Esophagus (tissue), 2 donors: Measurements from ENCODE around the gene CADM3. TPM values are rescaled to one million over a fixed set of nuclear protein-coding genes. Genes with fewer than 3 reads are reported as not detected.
A peak's percentile ranks its signal among the peaks of the same experiment; 100 is the strongest.

ENCODE experiments used
- H3K27ac ChIP-seq, 2 donors: one replicate each; pipeline ENCODE4 v1.5.1; 2013; ENCODE audit warnings: low read depth in 2 of 2, mild to moderate bottlenecking in 2 of 2, inconsistent platforms in 1 of 2, low read length in 1 of 2, moderate library complexity in 1 of 2
- H3K27me3 ChIP-seq, 2 donors: one replicate each; pipeline ENCODE4 v1.6.1; 2013; ENCODE audit warnings: low read length in 2 of 2, control low read depth in 1 of 2, mild to moderate bottlenecking in 1 of 2; ENCODE audit not compliant: insufficient read depth in 2 of 2, control insufficient read depth in 1 of 2
- H3K36me3 ChIP-seq, 2 donors: one replicate each; pipeline ENCODE4 v1.6.1; 2013; ENCODE audit warnings: low read length in 1 of 2; ENCODE audit not compliant: control insufficient read depth in 2 of 2, insufficient read depth in 2 of 2
- H3K4me1 ChIP-seq, 2 donors: one replicate each; pipeline ENCODE4 v1.6.1; 2013; ENCODE audit warnings: low read length in 1 of 2; ENCODE audit not compliant: control insufficient read depth in 2 of 2, insufficient read depth in 2 of 2
- H3K4me3 ChIP-seq, 2 donors: one replicate each; pipeline ENCODE4 v1.5.1; 2013; ENCODE audit warnings: low read length in 2 of 2, mild to moderate bottlenecking in 2 of 2, low read depth in 1 of 2, moderate library complexity in 1 of 2
- H3K9me3 ChIP-seq, 2 donors: one replicate each; pipeline ENCODE4 v1.6.1; 2013; ENCODE audit warnings: mild to moderate bottlenecking in 2 of 2, low read depth in 1 of 2, low read length in 1 of 2, moderate library complexity in 1 of 2; ENCODE audit not compliant: control insufficient read depth in 2 of 2, insufficient read depth in 1 of 2
- WGBS, 2 donors: extraction: QIAGEN DNeasy Blood & Tissue Kit; methylation state at CpG; one replicate each; pipeline ENCODE4 v1.1.7; 2013; 5-methylcytosine and 5-hydroxymethylcytosine counted together
- polyA plus RNA-seq, 2 donors: library from polyadenylated mRNA; stranded (reverse); fragments of 200-250 nt; gene quantifications; one replicate each; pipeline ENCODE4 v1.2.3, GENCODE V29; 2013
- donor health status: healthy with polysubstance abuse.
- donor health status: Bipolar disorder and iron deficiency.

CADM3 gene
- polyA plus RNA-seq, 2 donors: 1.1 to 2.0 TPM

DNA sequence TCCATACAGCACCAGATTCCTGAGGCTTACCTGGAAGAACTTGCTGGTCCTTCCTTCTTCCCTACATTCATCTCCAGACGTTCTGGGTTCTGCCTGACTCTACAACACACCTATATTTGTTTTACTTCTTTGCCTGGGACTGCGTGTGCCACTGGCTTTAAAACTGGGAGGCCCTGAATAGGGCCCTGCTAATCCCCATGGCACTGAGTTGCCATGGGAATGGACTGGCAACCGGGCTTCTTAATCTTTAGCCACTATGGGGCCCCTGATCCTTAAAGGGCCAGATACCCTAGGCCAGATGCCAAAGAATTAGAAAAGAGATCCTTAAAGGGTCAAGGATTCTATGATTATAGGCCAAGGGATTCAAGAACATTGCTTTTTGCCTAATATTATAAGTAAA, 24.4 kb upstream of the CADM3 start:
- Histone ChIP-seq H3K27ac (no peak overlapping the region), H3K4me3 (no peak overlapping the region), H3K36me3 (no peaks in the 10 kb centered on the region), H3K9me3 (no peaks in the 10 kb centered on the region), H3K27me3 (peaks cover 0 to 4% of the 10 kb centered on the region in 2 donors), H3K4me1 (no peaks in the 10 kb centered on the region)
- WGBS, 2 donors: 30 to 38% methylated on average over 3 of the region's 3 CpGs

DNA sequence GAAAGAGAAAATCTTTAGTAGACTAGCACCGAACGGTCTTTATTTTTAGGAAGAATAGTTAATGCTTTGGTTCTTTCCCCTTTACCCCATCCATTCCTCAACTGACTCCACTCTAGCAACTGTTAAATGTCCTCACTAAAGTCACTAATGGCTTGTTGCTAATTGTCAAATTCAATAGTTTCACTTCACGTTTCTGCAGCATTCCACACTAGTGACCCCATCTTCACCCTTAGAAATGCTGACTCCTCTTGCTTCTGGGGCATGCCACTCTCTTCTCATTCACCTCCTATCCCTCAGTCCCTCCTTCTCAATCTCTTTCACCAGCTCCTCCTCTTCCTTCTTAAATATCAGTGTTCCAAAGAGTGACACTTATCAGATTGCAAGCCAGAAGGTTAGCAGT, 19.4 kb upstream of the CADM3 start:
- H3K9me3 ChIP-seq: no peaks in the 10 kb centered on the region
- H3K27me3 ChIP-seq: no peaks in the 10 kb centered on the region
- no peaks in the 10 kb centered on the region for H3K36me3 ChIP-seq
- no peaks in the 10 kb centered on the region for H3K4me1 ChIP-seq
- H3K4me3 ChIP-seq: no peak overlapping the region
- 71 to 75% methylated on average over 3 of the region's 3 CpGs for WGBS, 2 donors
- H3K27ac ChIP-seq: no peak overlapping the region

DNA sequence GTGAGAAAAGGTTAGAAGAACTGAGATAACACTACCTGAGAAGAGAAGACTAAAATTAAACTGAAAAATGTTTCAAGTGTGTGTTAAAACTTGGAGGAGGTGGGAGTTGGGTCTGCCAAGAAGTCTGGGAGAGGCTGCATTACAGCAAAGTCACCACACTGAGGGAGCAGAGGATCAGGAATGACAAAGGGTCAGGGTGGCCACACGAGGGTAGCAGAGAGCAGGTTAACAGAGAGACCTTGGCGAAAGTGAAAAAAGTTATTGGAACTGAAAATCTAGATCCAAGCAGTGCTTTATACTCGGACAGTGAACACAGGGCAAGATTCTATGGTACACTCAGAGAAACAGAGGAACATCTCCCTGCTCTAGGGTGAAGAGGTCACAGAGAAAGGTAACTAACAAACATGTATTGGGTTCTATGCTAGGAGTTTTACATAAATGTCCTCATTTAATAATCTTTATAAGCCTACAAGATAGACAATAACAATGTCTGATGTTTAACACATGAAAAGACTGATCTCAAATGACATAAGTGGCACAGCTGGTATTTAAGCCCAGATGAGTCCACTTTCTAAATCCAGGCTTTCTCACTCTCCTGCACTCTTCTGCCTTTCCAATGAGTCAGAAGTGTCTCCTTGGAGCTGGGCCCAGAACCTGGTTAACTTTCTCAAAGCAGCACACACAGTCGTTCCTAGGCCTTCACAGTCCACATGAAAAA, 10.3 kb upstream of the CADM3 start:
- H3K27ac ChIP-seq: peak overlapping the region; percentile 29 to 40
- H3K4me3 ChIP-seq: no peak overlapping the region

DNA sequence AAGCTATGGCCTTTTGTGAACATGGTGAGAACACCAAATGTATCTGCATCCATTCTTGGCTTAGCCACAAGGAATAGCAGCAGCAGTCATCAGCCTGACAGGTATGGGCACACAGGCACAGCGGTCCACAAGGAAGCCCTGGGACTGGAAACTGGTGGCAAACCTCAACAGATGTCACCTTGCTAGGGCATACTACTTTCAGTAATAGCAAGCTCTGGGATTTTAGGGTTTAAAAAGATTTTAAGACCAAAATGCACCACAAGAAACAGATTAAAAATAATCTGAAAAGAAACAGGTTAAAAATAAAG, 9.7 kb upstream of the CADM3 start:
- peaks cover 0 to 2% of the 10 kb centered on the region in 2 donors for H3K4me1 ChIP-seq
- H3K27me3 ChIP-seq: no peaks in the 10 kb centered on the region
- H3K9me3 ChIP-seq: no peaks in the 10 kb centered on the region
- peak overlapping the region; percentile 9 to 40 for H3K27ac ChIP-seq
- no peak overlapping the region for H3K4me3 ChIP-seq
- no peaks in the 10 kb centered on the region for H3K36me3 ChIP-seq
- 78 to 81% methylated on average over 1 of the region's 1 CpG for WGBS, 2 donors

More for the DNA sequence above, 10.3 kb upstream of the CADM3 start:
- WGBS, 2 donors: 2 to 4% methylated on average over 4 of the region's 4 CpGs
- no peaks in the 10 kb centered on the region for H3K9me3 ChIP-seq
- H3K36me3 ChIP-seq: no peaks in the 10 kb centered on the region
- no peaks in the 10 kb centered on the region for H3K27me3 ChIP-seq
- peaks cover 0 to 2% of the 10 kb centered on the region in 2 donors for H3K4me1 ChIP-seq

DNA sequence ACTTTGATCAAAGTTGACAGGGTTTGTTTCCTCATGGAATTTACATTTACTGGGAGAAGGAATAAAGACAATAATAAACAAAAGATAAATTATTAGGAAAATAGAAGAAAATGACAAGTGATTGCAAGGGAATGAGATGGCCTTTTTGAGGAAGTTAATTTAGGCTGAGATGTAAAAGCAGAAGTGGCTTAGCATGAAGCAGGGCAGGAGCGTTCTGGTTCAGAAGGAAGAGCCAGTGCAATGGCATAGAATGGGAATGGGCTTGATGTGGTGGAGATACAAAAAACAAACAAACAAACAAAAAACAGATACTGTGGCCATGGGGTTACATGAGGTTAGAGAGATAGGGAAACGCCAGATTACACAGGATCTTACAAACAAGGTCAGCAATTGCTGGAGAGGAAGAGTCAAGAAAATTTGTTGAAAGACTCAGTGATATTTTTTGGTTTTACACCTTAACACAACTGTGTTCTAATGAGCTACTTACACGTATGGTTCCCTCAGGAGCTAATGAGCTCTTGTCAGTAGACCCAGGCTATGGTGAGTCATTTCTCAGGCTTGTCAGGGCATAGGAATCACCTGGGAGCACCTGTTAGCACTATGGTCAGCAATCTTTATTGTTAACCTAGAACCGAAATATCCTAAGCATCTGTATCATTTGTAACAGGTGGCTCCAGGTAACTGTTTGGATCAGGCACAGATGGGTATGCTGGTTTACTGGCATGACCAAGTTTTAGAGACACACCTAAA, 8.7 kb upstream of the CADM3 start:
- Histone ChIP-seq H3K4me3 (no peak overlapping the region), H3K36me3 (no peaks in the 10 kb centered on the region), H3K4me1 (peaks cover 0 to 2% of the 10 kb centered on the region in 2 donors), H3K9me3 (no peaks in the 10 kb centered on the region), H3K27me3 (no peaks in the 10 kb centered on the region), H3K27ac (no peak overlapping the region)
- 53 to 66% methylated on average over 4 of the region's 4 CpGs for WGBS, 2 donors

DNA sequence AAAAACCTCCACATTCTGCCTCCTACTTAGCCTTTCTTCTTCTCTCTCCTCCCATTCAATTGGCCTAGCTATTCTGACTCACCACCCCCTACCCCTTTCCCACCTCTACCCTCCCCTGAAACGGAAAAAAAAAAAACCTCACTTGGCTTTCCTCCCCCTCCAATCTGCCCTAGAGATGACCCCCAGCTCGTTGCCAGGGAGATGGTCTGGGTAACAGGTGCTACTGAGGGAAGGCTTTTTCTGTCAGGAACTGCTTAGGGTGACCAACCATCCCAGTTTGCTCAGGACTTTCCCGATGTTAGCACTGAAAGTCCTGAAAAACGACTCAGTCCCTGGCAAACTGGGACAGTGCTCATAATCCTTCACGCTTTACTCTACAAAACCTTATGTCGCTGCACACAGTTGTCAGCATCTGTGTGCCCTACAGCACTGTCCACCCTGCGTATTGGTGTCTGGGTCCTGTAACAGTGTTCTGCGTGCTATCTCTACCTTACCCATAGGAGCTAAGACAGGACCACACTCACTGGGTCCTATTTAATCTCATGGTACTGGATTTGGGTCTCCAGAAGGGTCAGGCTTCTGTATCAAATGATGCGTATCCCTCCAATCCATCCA, 7.7 kb upstream of the CADM3 start:
- WGBS, 2 donors: 49 to 57% methylated on average over 9 of the region's 9 CpGs

DNA sequence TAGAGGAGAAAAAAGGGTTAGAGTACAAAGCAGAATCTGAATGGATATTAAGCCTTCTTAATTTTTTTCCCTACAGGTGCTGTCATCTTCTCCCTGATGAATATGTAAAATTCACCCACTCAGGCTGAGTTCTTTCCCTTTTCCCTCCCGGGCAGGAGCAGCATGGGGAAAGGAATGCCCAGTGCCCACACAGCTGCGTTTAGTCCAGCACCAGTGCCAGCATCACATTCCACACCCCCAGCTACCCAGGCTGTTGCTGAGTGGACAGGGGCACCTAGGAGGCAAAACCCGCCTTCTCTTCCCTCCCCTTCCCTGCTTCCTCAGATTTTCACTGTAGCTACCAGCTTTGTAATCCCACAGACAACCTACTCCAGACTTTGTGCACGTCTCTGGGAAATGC, 3.4 kb upstream of the CADM3 start:
- WGBS, 2 donors: 53 to 55% methylated on average over 4 of the region's 4 CpGs
- H3K27ac ChIP-seq: no peak overlapping the region
- peaks cover 0 to 17% of the 10 kb centered on the region in 2 donors for H3K27me3 ChIP-seq
- H3K4me1 ChIP-seq: peaks cover 2 to 6% of the 10 kb centered on the region in 2 donors
- H3K9me3 ChIP-seq: peaks cover 0 to 2% of the 10 kb centered on the region in 2 donors
- no peaks in the 10 kb centered on the region for H3K36me3 ChIP-seq
- H3K4me3 ChIP-seq: no peak overlapping the region

More for the DNA sequence above, 7.7 kb upstream of the CADM3 start:
- Histone ChIP-seq H3K4me3 (no peak overlapping the region), H3K27ac (no peak overlapping the region), H3K9me3 (peaks cover 0 to 2% of the 10 kb centered on the region in 2 donors), H3K4me1 (peaks cover 0 to 2% of the 10 kb centered on the region in 2 donors), H3K27me3 (peaks cover 0 to 3% of the 10 kb centered on the region in 2 donors), H3K36me3 (no peaks in the 10 kb centered on the region)

DNA sequence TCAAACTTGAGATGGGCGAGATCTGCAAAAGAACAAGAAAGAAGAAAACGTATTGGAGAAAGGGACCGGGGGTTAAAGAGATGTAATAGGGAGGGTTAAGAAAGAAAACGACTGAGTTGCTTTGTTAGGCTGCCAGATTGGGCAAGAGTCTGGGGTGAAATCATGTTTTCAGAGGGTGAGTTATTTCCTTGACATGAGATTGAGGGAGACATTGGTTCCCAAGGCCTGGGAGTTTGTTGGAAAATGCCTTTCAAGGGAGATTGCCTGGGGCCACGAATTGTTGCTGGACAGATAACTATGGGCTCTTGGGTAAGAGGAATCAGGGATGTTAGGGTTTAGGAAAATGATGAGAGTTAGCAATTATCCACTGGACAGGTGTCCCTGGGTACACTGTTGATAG, 776 bp upstream of the CADM3 start:
- Histone ChIP-seq H3K4me1 (peaks cover 2 to 6% of the 10 kb centered on the region in 2 donors), H3K9me3 (peaks cover 0 to 2% of the 10 kb centered on the region in 2 donors), H3K36me3 (no peaks in the 10 kb centered on the region), H3K4me3 (no peak overlapping the region), H3K27me3 (peaks cover 0 to 17% of the 10 kb centered on the region in 2 donors), H3K27ac (peak overlapping the region in 1 of 2 donors; percentile 26)
- 65 to 70% methylated on average over 5 of the region's 5 CpGs for WGBS, 2 donors

DNA sequence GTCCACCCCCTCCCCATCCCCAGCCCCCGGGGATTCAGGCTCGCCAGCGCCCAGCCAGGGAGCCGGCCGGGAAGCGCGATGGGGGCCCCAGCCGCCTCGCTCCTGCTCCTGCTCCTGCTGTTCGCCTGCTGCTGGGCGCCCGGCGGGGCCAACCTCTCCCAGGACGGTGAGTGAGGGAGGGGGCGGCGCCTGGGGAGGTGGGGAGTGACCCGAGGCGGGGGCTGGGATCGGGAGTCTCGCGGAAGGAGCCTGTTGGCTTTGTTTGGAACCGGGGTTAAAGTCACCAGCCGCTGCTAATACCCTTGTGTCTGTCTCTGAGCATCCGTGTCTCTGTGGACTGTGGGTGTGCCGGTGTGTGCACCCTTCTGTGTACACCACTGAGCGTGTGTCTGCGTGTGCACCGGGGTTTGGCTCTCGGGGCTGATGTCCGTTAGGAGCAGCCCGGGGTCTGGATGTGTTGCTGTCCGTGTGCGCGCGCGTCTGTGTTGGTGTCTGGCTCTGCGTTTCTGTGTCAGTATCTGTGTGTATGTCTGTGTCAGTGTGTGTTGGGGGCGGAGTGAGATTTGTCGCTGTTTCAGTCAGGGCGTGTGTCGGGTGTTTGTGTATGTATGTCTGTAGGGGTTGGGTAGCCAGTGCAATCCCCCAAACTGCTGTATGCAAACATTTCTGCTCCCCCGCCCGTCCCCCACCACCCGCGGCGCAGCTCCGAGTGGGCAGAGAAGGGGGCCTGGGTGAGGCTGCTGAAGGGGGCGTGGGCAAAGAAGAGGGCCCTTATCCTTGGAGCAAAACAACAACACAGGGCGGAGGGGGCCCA, 480 bp downstream of the CADM3 start:
- no peak overlapping the region for H3K27ac ChIP-seq
- H3K27me3 ChIP-seq: peaks cover 0 to 17% of the 10 kb centered on the region in 2 donors

More for the DNA sequence above, 480 bp downstream of the CADM3 start:
- peaks cover 2 to 6% of the 10 kb centered on the region in 2 donors for H3K4me1 ChIP-seq
- 2 to 3% methylated on average over 47 to 49 of the region's 49 CpGs for WGBS, 2 donors
- H3K4me3 ChIP-seq: peak overlapping the region; percentile 9 to 27
- H3K9me3 ChIP-seq: peaks cover 0 to 2% of the 10 kb centered on the region in 2 donors
- no peaks in the 10 kb centered on the region for H3K36me3 ChIP-seq
